ENCODE results near the gene PPP1R14D. TPM values are rescaled to one million over a fixed set of nuclear protein-coding genes. Genes with fewer than 3 reads are reported as not detected.
A peak's percentile ranks its signal among the peaks of the same experiment; 100 is the strongest.

Gene PPP1R14D
- polyA plus RNA-seq, 3 donors = not detected

GRCh38 chr15:40782609-40783227 lies 45.8 kb downstream of the PPP1R14D start:
- H3K4me1 Mint-ChIP-seq = peaks cover 14% of the 10 kb centered on the region
- no peak overlapping the region for H3K4me3 Mint-ChIP-seq
- no peaks in the 10 kb centered on the region for H3K9me3 Mint-ChIP-seq
- peak; percentile 79 for TF ChIP-seq CTCF (IDR thresholded peaks at IDR 0.05)
- peaks cover 54% of the 10 kb centered on the region for H4K20me1 ChIP-seq (ENCODE audit: insufficient read depth, low read length)
- no peak overlapping the region for H2AFZ ChIP-seq (ENCODE audit: insufficient read depth, low read depth, low read length, poor library complexity, severe bottlenecking)
- peaks cover 18% of the 10 kb centered on the region for H3K79me2 ChIP-seq (ENCODE audit: insufficient read depth, low read length)
- no peak overlapping the region for H3K27ac Mint-ChIP-seq
- peaks cover 15 to 33% of the 10 kb centered on the region in 2 donors for H3K36me3 ChIP-seq (replicated peaks in 1 of 2; ENCODE audit: control insufficient read depth in 1 of 2, insufficient read depth in 2 of 2, low read length in 2 of 2)
- no peak overlapping the region for H3K4me2 ChIP-seq (replicated peaks; ENCODE audit: extremely low read depth, low read length, poor library complexity, severe bottlenecking)
- H3K27ac ChIP-seq (ENCODE audit: low read depth in 1 of 2, low read length in 2 of 2) = no peak overlapping the region
- H3K4me3 ChIP-seq (replicated peaks in 1 of 3; ENCODE audit: low read depth in 2 of 3, low read length in 3 of 3) = no peak overlapping the region
- DNase-seq = peak; percentile 34 to 68 (median 61)
- peaks cover 33 to 44% of the 10 kb centered on the region in 2 donors for H3K36me3 Mint-ChIP-seq
- no peaks in the 10 kb centered on the region for H3K27me3 ChIP-seq (ENCODE audit: control insufficient read depth in 2 of 2, insufficient read depth in 2 of 2, low read length in 2 of 2)
- WGBS (ENCODE audit: insufficient coverage) = 57% methylated on average over 3 of the region's 8 CpGs
- H3K9me3 ChIP-seq (replicated peaks in 1 of 2; ENCODE audit: control insufficient read depth in 1 of 2, insufficient read depth in 1 of 2, low read length in 2 of 2) = no peaks in the 10 kb centered on the region
- intact Hi-C loops (cut with micrococcal nuclease) = loop anchor here (5.0 to 10.0 kb wide), 3 partner anchors 35 to 105 kb away; no protein-coding TSS in a partner anchor
- H3K27me3 Mint-ChIP-seq (ENCODE audit: low read depth in 3 of 3) = peaks cover 0 to 11% (median 2%) of the 10 kb centered on the region in 3 donors
- peaks cover 11% of the 10 kb centered on the region in 2 donors for H3K4me1 ChIP-seq (ENCODE audit: control insufficient read depth in 1 of 2, insufficient read depth in 2 of 2, low read length in 2 of 2)
- H3K9ac ChIP-seq (ENCODE audit: insufficient read depth, low read length, poor library complexity, severe bottlenecking) = no peak overlapping the region

GRCh38 chr15:40776537-40777141 lies 51.9 kb downstream of the PPP1R14D start:
- Histone ChIP-seq H2AFZ (ENCODE audit: insufficient read depth, low read depth, low read length, poor library complexity, severe bottlenecking) (no peak overlapping the region), H3K4me2 (replicated peaks; ENCODE audit: extremely low read depth, low read length, poor library complexity, severe bottlenecking) (no peak overlapping the region), H3K36me3 (replicated peaks in 1 of 2; ENCODE audit: control insufficient read depth in 1 of 2, insufficient read depth in 2 of 2, low read length in 2 of 2) (peaks cover 60 to 87% of the 10 kb centered on the region in 2 donors), H3K4me1 (ENCODE audit: control insufficient read depth in 1 of 2, insufficient read depth in 2 of 2, low read length in 2 of 2) (no peaks in the 10 kb centered on the region), H3K27ac (ENCODE audit: low read depth in 1 of 2, low read length in 2 of 2) (no peak overlapping the region), H4K20me1 (ENCODE audit: insufficient read depth, low read length) (peaks cover 5% of the 10 kb centered on the region), H3K79me2 (ENCODE audit: insufficient read depth, low read length) (no peaks in the 10 kb centered on the region), H3K9me3 (replicated peaks in 1 of 2; ENCODE audit: control insufficient read depth in 1 of 2, insufficient read depth in 1 of 2, low read length in 2 of 2) (no peaks in the 10 kb centered on the region), H3K9ac (ENCODE audit: insufficient read depth, low read length, poor library complexity, severe bottlenecking) (no peak overlapping the region), H3K27me3 (ENCODE audit: control insufficient read depth in 2 of 2, insufficient read depth in 2 of 2, low read length in 2 of 2) (no peaks in the 10 kb centered on the region), H3K4me3 (replicated peaks in 1 of 3; ENCODE audit: low read depth in 2 of 3, low read length in 3 of 3) (no peak overlapping the region)
- Mint-ChIP-seq H3K27ac (peak overlapping the region in 1 of 7 donors; percentile 32), H3K9me3 (no peaks in the 10 kb centered on the region), H3K27me3 (ENCODE audit: low read depth in 3 of 3) (no peaks in the 10 kb centered on the region), H3K36me3 (peaks cover 69 to 81% of the 10 kb centered on the region in 2 donors), H3K4me1 (no peaks in the 10 kb centered on the region), H3K4me3 (no peak overlapping the region)
- intact Hi-C loops (cut with micrococcal nuclease) = no loop called here
- TF ChIP-seq CTCF (IDR thresholded peaks at IDR 0.05) = no peak
- no peak for DNase-seq
- 88% methylated on average over 5 of the region's 11 CpGs for WGBS (ENCODE audit: insufficient coverage)
